PC-9 (cell line): ENCODE data around the gene NMUR1. TPM values are rescaled to one million over a fixed set of nuclear protein-coding genes. Genes with fewer than 3 reads are reported as not detected.
"Not testable (repeated sequence)": the region's sequence is repeated elsewhere in the genome, so short reads cannot be mapped to it uniquely, and the experiment has no call there.

Experiments used
- BruUV-seq: library from RNA; stranded (reverse); fragments of 400-500 nt; replicated peaks from 2 replicates; lab custom pipeline; 2021; lab: Mats Ljungman, UMichigan
- CTCF ChIA-PET: fragments of 300-600 bp; sonication (Branson Sonifier 250); formaldehyde crosslinking; loops from one replicate; lab custom pipeline; 2022; ENCODE audit warnings: antibody characterized with exemption; lab: Charles Lee
- POLR2A ChIA-PET: fragments of 300-600 bp; sonication (Branson Sonifier 250); formaldehyde crosslinking; loops from one replicate; lab custom pipeline; 2022; ENCODE audit warnings: antibody characterized with exemption; ENCODE audit not compliant: unreplicated experiment; lab: Charles Lee
- DNase-seq, 2 experiments: peaks; one replicate each; pipeline versions ENCODE4 v3.0.0 to v3.0.0-alpha.2; 2015 to 2022; ENCODE audit warnings: mixed read lengths in 1 of 2
- H2AFZ ChIP-seq: fragments of 200-600 bp; sonication (generic); 2 replicates; pipeline ENCODE4 v1.8.1; 2017; ENCODE audit warnings: antibody characterized with exemption
- H3F3A ChIP-seq: fragments of 200-600 bp; sonication (generic); 2 replicates; pipeline ENCODE4 v1.8.1; 2017; ENCODE audit warnings: antibody characterized with exemption, mild to moderate bottlenecking, low read depth; ENCODE audit not compliant: insufficient read depth
- H3K27ac ChIP-seq: fragments of 200-600 bp; sonication (generic); 2 replicates; pipeline ENCODE4 v1.6.1; 2016; ENCODE audit warnings: mixed run types
- H3K27me3 ChIP-seq: fragments of 200-600 bp; sonication (generic); 2 replicates; pipeline ENCODE4 v1.6.1; 2016; ENCODE audit warnings: low read depth, mixed run types; ENCODE audit not compliant: insufficient read depth
- H3K36me3 ChIP-seq: fragments of 200-600 bp; sonication (generic); 2 replicates; pipeline ENCODE4 v1.6.1; 2016; ENCODE audit warnings: low read depth, mixed run types
- H3K4me1 ChIP-seq: fragments of 200-600 bp; sonication (generic); replicated peaks from 2 replicates; pipeline ENCODE4 v1.6.1; 2016; ENCODE audit warnings: mixed run types; ENCODE audit not compliant: insufficient read depth
- H3K4me2 ChIP-seq: fragments of 200-600 bp; sonication (generic); 2 replicates; pipeline ENCODE4 v1.6.1; 2017; ENCODE audit warnings: mixed run types
- H3K4me3 ChIP-seq: fragments of 200-600 bp; sonication (generic); 2 replicates; pipeline ENCODE4 v1.6.1; 2016; ENCODE audit warnings: mixed run types
- H3K79me2 ChIP-seq: fragments of 200-600 bp; sonication (generic); 2 replicates; pipeline ENCODE4 v1.6.1; 2017; ENCODE audit warnings: low read depth, mixed run types
- H3K9me2 ChIP-seq: fragments of 200-600 bp; sonication (generic); 2 replicates; pipeline ENCODE4 v1.8.1; 2017; ENCODE audit warnings: mild to moderate bottlenecking; ENCODE audit not compliant: insufficient read depth
- H3K9me3 ChIP-seq: fragments of 200-600 bp; sonication (generic); 2 replicates; pipeline ENCODE4 v1.8.1; 2016; ENCODE audit warnings: low read depth; ENCODE audit not compliant: insufficient read depth
- H4K20me1 ChIP-seq: fragments of 200-600 bp; sonication (generic); 2 replicates; pipeline ENCODE4 v1.8.1; 2017; ENCODE audit not compliant: insufficient read depth
- CTCF ChIP-seq: fragments of 200-600 bp; sonication (generic); conservative IDR thresholded peaks from 2 replicates; pipeline ENCODE4 v1.6.1; 2017; ENCODE audit warnings: mixed run types, antibody characterized with exemption, mild to moderate bottlenecking, moderate library complexity
- EZH2 ChIP-seq: fragments of 200-600 bp; sonication (generic); IDR thresholded peaks from 2 replicates; pipeline ENCODE4 v1.8.0; 2017; ENCODE audit warnings: antibody characterized with exemption, low read depth
- intact Hi-C: fragments of 100-400 bp; cut with micrococcal nuclease; formaldehyde crosslinking; loops from one replicate; pipeline ENCODE4 v1.10.0; 2022; ENCODE audit not compliant: unreplicated experiment
- total RNA-seq: library from RNA; stranded (reverse); gene quantifications from 2 replicates; pipeline ENCODE4 v1.2.3, GENCODE V29; 2021

NMUR1 gene
- total RNA-seq, 1 experiment from 2014 or later, result not detected

DNA sequence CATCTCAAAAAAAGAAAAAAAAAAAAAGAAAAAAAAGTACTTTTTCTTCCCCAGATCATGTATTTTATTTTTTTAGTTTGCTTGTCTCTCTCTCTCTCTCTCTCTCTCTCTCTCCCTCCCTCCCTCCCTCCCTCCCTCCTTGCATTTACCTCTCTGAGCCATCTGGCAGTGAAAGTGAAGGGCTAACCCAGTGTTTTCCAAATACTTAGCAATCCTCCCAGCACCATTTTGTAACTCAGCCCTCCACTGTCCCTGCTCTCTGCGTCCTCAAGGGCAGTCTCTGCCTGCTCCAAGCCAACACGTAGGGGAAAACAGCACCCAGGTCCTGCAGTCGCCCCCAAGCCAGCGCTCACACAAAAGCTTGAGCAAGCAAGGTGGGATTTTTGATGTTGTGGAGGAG lies 42.9 kb upstream of the NMUR1 start:
- no peak overlapping the region for H3K4me2 ChIP-seq
- H3K4me3 ChIP-seq, result no peak overlapping the region
- POLR2A ChIA-PET, result no interaction called here
- H3F3A ChIP-seq, result no peaks in the 10 kb centered on the region
- H3K36me3 ChIP-seq, result no peaks in the 10 kb centered on the region
- no peaks in the 10 kb centered on the region for H3K79me2 ChIP-seq
- H2AFZ ChIP-seq, result no peak overlapping the region
- H3K9me3 ChIP-seq, result no peaks in the 10 kb centered on the region
- CTCF ChIA-PET, result interaction anchor here (0.7 kb wide), 1 partner anchor 104 kb away, joined by 7 read pairs; no protein-coding TSS in a partner anchor
- H3K9me2 ChIP-seq, result no peaks in the 10 kb centered on the region
- no peak for TF ChIP-seq CTCF
- TF ChIP-seq EZH2, result no peak
- intact Hi-C loops, result no loop called here
- BruUV-seq, result no TSS peak
- DNase-seq, result no peak
- no peak overlapping the region for H3K27ac ChIP-seq
- no peaks in the 10 kb centered on the region for H3K27me3 ChIP-seq
- H4K20me1 ChIP-seq, result no peaks in the 10 kb centered on the region
- H3K4me1 ChIP-seq, result no peaks in the 10 kb centered on the region

DNA sequence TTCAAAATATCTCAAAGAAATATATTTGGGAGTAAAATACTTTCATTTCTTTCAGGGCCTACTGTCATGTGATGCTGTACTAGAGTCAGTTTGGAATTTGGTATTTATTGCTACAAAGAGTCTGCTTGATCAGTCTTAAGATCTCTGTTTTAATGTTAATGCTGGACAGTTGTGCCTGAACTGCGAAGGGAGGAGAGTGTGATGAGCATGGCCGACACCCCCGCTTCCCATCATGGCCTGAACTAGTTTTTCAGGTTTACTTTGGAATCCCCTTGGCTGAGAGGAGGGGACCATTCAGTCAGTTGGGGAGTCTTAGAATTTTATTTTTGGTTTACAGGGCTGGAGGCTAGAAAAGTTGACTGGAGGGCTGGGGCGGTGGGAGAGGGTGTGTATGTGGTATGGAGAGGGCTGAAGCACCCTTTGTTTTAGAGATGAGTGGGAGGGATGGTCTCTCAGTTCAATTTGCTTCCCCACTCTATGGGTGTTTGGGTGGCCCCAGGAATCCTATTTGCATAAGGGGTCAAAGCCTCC lies 41.5 kb upstream of the NMUR1 start:
- Histone ChIP-seq H3K4me3 (no peak overlapping the region), H3K27ac (no peak overlapping the region), H3F3A (no peaks in the 10 kb centered on the region), H3K9me3 (no peaks in the 10 kb centered on the region), H4K20me1 (no peaks in the 10 kb centered on the region), H3K9me2 (no peaks in the 10 kb centered on the region), H3K36me3 (no peaks in the 10 kb centered on the region), H3K4me1 (no peaks in the 10 kb centered on the region), H2AFZ (no peak overlapping the region), H3K4me2 (no peak overlapping the region), H3K79me2 (no peaks in the 10 kb centered on the region), H3K27me3 (no peaks in the 10 kb centered on the region)
- TF ChIP-seq EZH2, result no peak
- no peak for TF ChIP-seq CTCF
- DNase-seq, result no peak
- ChIA-PET POLR2A (no interaction called here), CTCF (no interaction called here)
- no TSS peak for BruUV-seq
- intact Hi-C loops, result no loop called here

GRCh38 chr2:231570915-231571314 lies 40.7 kb upstream of the NMUR1 start:
- H3K79me2 ChIP-seq, H3K4me2 ChIP-seq, H3F3A ChIP-seq, H3K27ac ChIP-seq, POLR2A ChIA-PET, H2AFZ ChIP-seq, H3K4me3 ChIP-seq, CTCF ChIA-PET, DNase-seq, intact Hi-C loops, H3K4me1 ChIP-seq, H3K9me3 ChIP-seq, BruUV-seq, H3K36me3 ChIP-seq, H3K27me3 ChIP-seq, H4K20me1 ChIP-seq, H3K9me2 ChIP-seq: not testable (repeated sequence)
